GM12878 (cell line): ENCODE measurements around the gene ST7. TPM values are rescaled to one million over a fixed set of nuclear protein-coding genes. Genes with fewer than 3 reads are reported as not detected.

Experiments
- ATAC-seq: fragments of 200-7000 bp; cut with Tn5 transposase; 3 replicates; pipeline ENCODE4 v1.9.1; 2020; ENCODE audit warnings: mild to moderate bottlenecking, moderate library complexity
- BruUV-seq: library from RNA; stranded (reverse); fragments of 400-500 nt; replicated peaks from 2 replicates; lab custom pipeline; 2021; lab: Mats Ljungman, UMichigan
- CTCF ChIA-PET: fragments of 300-600 bp; sonication (Branson Sonifier 250); formaldehyde crosslinking; extraction: SDS; loops from one replicate; lab custom pipeline; 2021; ENCODE audit warnings: inconsistent platforms; lab: Yijun Ruan, JAX
- POLR2A ChIA-PET: fragments of 350-600 bp; formaldehyde crosslinking; extraction: SDS; loops from one replicate; lab custom pipeline; 2021; ENCODE audit warnings: inconsistent platforms; lab: Charles Lee
- RAD21 ChIA-PET: fragments of 300-600 bp; sonication (Branson Sonifier 250); formaldehyde crosslinking; loops from one replicate; lab custom pipeline; 2023; ENCODE audit warnings: antibody characterized with exemption; ENCODE audit not compliant: unreplicated experiment; lab: Charles Lee
- SMC1A ChIA-PET: fragments of 300-600 bp; sonication (Branson Sonifier 250); formaldehyde crosslinking; loops from one replicate; lab custom pipeline; 2023; ENCODE audit not compliant: unreplicated experiment, uncharacterized antibody; lab: Charles Lee
- DNase-seq: peaks from one replicate; pipeline ENCODE4 v3.0.0-alpha.2; 2011; ENCODE audit warnings: low read depth, low spot score
- FAIRE-seq: peaks from 3 replicates; lab custom pipeline; 2011; peaks lifted over from hg19 to GRCh38; lab: Jason Lieb, UNC
- H2AFZ ChIP-seq: 2 replicates; pipeline ENCODE4 v1.6.0; 2011; ENCODE audit warnings: low read depth, low read length, control low read depth; ENCODE audit not compliant: control insufficient read depth
- H3K27ac ChIP-seq: 2 replicates; pipeline ENCODE4 v1.5.1; 2011; ENCODE audit warnings: control low read depth; ENCODE audit not compliant: control insufficient read depth, insufficient read depth
- H3K27me3 ChIP-seq, 2 experiments: replicated peaks in 1 of 2; 2 replicates each; pipeline versions ENCODE4 v1.6.0 to v1.6.1; 2011; ENCODE audit warnings: low read length in 1 of 2; ENCODE audit not compliant: control insufficient read depth in 2 of 2, insufficient read depth in 2 of 2
- H3K36me3 ChIP-seq, 2 experiments: 2 replicates each; pipeline ENCODE4 v1.5.1; 2011; ENCODE audit warnings: low read length in 1 of 2; ENCODE audit not compliant: control insufficient read depth in 2 of 2, insufficient read depth in 2 of 2
- H3K4me1 ChIP-seq: 2 replicates; pipeline ENCODE4 v1.6.1; 2011; ENCODE audit warnings: mild to moderate bottlenecking, low read length, moderate library complexity, mixed read lengths; ENCODE audit not compliant: control insufficient read depth, insufficient read depth
- H3K4me2 ChIP-seq: 2 replicates; pipeline ENCODE4 v1.6.0; 2011; ENCODE audit warnings: control low read depth; ENCODE audit not compliant: control insufficient read depth, insufficient read depth
- H3K4me3 ChIP-seq: fragments of 200-600 bp; sonication (generic); 2 replicates; pipeline ENCODE4 v1.5.1; 2016
- H3K79me2 ChIP-seq: 2 replicates; pipeline ENCODE4 v1.6.0; 2011; ENCODE audit warnings: low read length; ENCODE audit not compliant: control insufficient read depth, insufficient read depth
- H3K9ac ChIP-seq: 2 replicates; pipeline ENCODE4 v1.8.0; 2011; ENCODE audit warnings: low read length, control low read depth, mixed read lengths; ENCODE audit not compliant: control insufficient read depth, insufficient read depth
- H3K9me3 ChIP-seq: replicated peaks from 3 replicates; pipeline ENCODE4 v1.5.1; 2011; ENCODE audit warnings: mild to moderate bottlenecking, low read length; ENCODE audit not compliant: control insufficient read depth, insufficient read depth
- H4K20me1 ChIP-seq: 2 replicates; pipeline ENCODE4 v1.6.0; 2011; ENCODE audit not compliant: control insufficient read depth, insufficient read depth
- EED ChIP-seq: sonication (generic); IDR thresholded peaks from 2 replicates; pipeline ENCODE4 v1.6.1; 2016; ENCODE audit warnings: antibody characterized with exemption, low read depth
- IRF4 ChIP-seq: IDR thresholded peaks from 2 replicates; pipeline ENCODE4 v1.6.1; 2011; ENCODE audit warnings: low read depth, low read length
- KLF5 ChIP-seq: fragments of 450-650 bp; IDR thresholded peaks from 2 replicates; pipeline ENCODE4 v1.6.1; 2014; ENCODE audit warnings: mild to moderate bottlenecking; ENCODE audit not compliant: partially characterized antibody
- LARP7 ChIP-seq: fragments of 450-650 bp; IDR thresholded peaks from 2 replicates; pipeline ENCODE4 v1.6.1; 2017; ENCODE audit warnings: mild to moderate bottlenecking
- NFYB ChIP-seq: IDR thresholded peaks from 2 replicates; pipeline ENCODE4 v1.6.1; 2011; ENCODE audit warnings: low read depth, mild to moderate bottlenecking, low read length, improper control_type of control experiment, moderate library complexity; ENCODE audit not compliant: insufficient read depth
- PML ChIP-seq: IDR thresholded peaks from 2 replicates; pipeline ENCODE4 v1.6.1; 2012; ENCODE audit warnings: low read length, inconsistent platforms
- POLR2A ChIP-seq: IDR thresholded peaks from 2 replicates; pipeline ENCODE4 v1.6.1; 2011; ENCODE audit warnings: low read depth, mild to moderate bottlenecking, low read length
- RB1 ChIP-seq: fragments of 450-650 bp; formaldehyde crosslinking; IDR thresholded peaks from 2 replicates; pipeline ENCODE4 v1.6.1; 2017; ENCODE audit warnings: mild to moderate bottlenecking, borderline replicate concordance
- ZNF207 ChIP-seq: fragments of 450-650 bp; IDR thresholded peaks from 2 replicates; pipeline ENCODE4 v1.6.1; 2014; ENCODE audit warnings: antibody characterized with exemption, mild to moderate bottlenecking, borderline replicate concordance
- WGBS: methylation state at CpG from one replicate; pipeline ENCODE4 v1.1.6; 2016; ENCODE audit warnings: low lambda C conversion rate; ENCODE audit not compliant: insufficient replicate concordance, insufficient coverage; ENCODE audit errors: missing lambda C conversion rate; 5-methylcytosine and 5-hydroxymethylcytosine counted together
- in situ Hi-C: fragments of 300-500 bp; cut with MboI; formaldehyde crosslinking; loops from 9 replicates; pipeline ENCODE4 v1.14.3; 2018; ENCODE audit warnings: mixed read lengths
- intact Hi-C: fragments of 100-400 bp; cut with micrococcal nuclease; formaldehyde crosslinking; loops from one replicate; pipeline ENCODE4 v1.14.2; 2022; ENCODE audit not compliant: unreplicated experiment
- polyA plus RNA-seq, 11 experiments: library from polyadenylated mRNA; depleted of rRNA in 4 of 11; unstranded in 6 of 11; stranded (reverse) in 5 of 11; fragments of >200 nt; fragmentation: Nextera tagmentation in 4 of 11; fragmentation: Illumina TruSeq in 1 of 11; extraction: Ambion mirVana in 4 of 11; extraction: Trizol in 1 of 11; gene quantifications; 1 replicate in 1 of 11; 2 replicates in 10 of 11; pipeline versions ENCODE4 v1.2.1 to v1.2.3, GENCODE V29; 2011 to 2016; ENCODE audit warnings: inconsistent platforms in 2 of 11, missing spikeins in 2 of 11, low read depth in 1 of 11
- total RNA-seq, 4 experiments: library from RNA; depleted of rRNA in 3 of 4; stranded (reverse); fragments of >200 nt in 3 of 4; fragmentation: Illumina TruSeq in 1 of 4; extraction: Trizol in 1 of 4; gene quantifications; 2 replicates each; pipeline versions ENCODE4 v1.2.1 to v1.2.3, GENCODE V29; 2013 to 2021
- TF ChIP-seq, protein P1 (sequence below): fragments of 450-650 bp; IDR thresholded peaks from 2 replicates; pipeline ENCODE4 v1.6.1; 2017; ENCODE audit warnings: mild to moderate bottlenecking
- TF ChIP-seq, protein P2 (sequence below): fragments of 450-650 bp; formaldehyde crosslinking; IDR thresholded peaks from 2 replicates; pipeline ENCODE4 v1.4.0; 2020; ENCODE audit warnings: mild to moderate bottlenecking, moderate library complexity

Gene ST7
- total and polyA plus RNA-seq, 10 of the 15 experiments (the other 5 are each of a cell fraction or from before 2014, with no cell fraction given), result 27.7 to 76.4 (median 53.6) TPM

DNA sequence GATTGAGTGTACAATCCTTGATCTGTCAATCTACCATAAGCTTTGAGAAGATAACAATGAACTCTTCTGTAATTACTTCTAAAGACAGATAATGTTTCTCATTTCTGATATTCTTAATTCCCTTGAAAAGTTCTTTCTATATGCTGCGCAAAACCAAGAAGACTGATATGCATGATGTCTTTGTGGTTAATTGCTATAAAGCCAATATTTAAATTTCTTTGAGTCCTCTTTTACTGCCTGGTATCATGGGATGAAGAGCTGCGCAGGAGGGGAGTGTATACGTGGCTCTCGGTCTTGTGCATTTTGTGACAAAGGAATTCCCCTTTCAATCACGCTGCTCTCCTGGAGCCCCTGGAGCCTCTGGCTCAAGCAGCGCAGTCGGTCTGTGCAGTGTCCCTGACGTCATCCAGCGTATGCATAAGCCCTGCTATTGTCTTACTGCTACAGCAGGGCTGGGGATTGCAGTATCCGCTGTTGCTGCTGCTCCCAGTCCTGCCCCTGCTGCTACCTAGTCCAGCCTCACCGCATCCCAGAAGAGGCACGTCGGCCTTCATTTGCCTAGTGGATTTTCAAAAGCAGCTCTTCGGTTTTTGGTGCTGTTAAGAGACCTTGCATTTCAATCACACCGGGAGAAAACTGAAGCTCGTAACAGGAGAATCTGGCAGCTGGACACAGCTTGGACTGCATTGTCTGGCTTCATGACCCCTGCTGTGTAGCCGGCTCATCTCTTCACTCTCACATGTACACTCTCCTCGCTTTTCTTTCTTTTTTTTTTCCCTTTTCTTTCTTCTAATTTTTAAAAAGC, 66.7 kb downstream of the ST7 start:
- intact Hi-C loops, result loop anchor here (10.0 kb wide), 1 partner anchor 1165 kb away; the partner anchor contains the start of gene LSM8

More for the DNA sequence above, 66.7 kb downstream of the ST7 start:
- H3K4me3 ChIP-seq, result 0 out of 2 replicates have a peak overlapping the region, but pooled peaks have one; percentile 17
- peaks cover 99% of the 10 kb centered on the region for H3K79me2 ChIP-seq
- no peaks in the 10 kb centered on the region; a peak in 1 of 4 replicates for H3K36me3 ChIP-seq
- H3K9me3 ChIP-seq, result no peaks in the 10 kb centered on the region
- ChIA-PET RAD21 (interaction anchor here (0.9 to 6.3 kb wide), 4 partner anchors 10 to 91 kb away, joined by 3 to 71 read pairs (median 4); no protein-coding TSS in a partner anchor), CTCF (interaction anchor here (0.6 to 2.5 kb wide), 4 partner anchors 9 to 47 kb away, joined by 3 to 7 read pairs (median 4); no protein-coding TSS in a partner anchor), SMC1A (interaction anchor here (0.9 to 8.4 kb wide), 6 partner anchors 10 to 94 kb away, joined by 3 to 97 read pairs (median 4); no protein-coding TSS in a partner anchor), POLR2A (interaction anchor here (0.9 kb wide), 1 partner anchor 10 kb away, joined by 3 read pairs; no protein-coding TSS in a partner anchor)
- in situ Hi-C loops, result no loop called here
- H3K9ac ChIP-seq, result no peak overlapping the region
- no peak for FAIRE-seq
- no TSS peak for BruUV-seq
- TF ChIP-seq LARP7 (no peak), PML (no peak), IRF4 (no peak), RB1 (no peak), KLF5 (no peak), POLR2A (no peak), EED (no peak), NFYB (no peak), ZNF207 (no peak)
- TF ChIP-seq, protein P1, sequence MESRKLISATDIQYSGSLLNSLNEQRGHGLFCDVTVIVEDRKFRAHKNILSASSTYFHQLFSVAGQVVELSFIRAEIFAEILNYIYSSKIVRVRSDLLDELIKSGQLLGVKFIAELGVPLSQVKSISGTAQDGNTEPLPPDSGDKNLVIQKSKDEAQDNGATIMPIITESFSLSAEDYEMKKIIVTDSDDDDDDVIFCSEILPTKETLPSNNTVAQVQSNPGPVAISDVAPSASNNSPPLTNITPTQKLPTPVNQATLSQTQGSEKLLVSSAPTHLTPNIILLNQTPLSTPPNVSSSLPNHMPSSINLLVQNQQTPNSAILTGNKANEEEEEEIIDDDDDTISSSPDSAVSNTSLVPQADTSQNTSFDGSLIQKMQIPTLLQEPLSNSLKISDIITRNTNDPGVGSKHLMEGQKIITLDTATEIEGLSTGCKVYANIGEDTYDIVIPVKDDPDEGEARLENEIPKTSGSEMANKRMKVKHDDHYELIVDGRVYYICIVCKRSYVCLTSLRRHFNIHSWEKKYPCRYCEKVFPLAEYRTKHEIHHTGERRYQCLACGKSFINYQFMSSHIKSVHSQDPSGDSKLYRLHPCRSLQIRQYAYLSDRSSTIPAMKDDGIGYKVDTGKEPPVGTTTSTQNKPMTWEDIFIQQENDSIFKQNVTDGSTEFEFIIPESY, result no peak
- TF ChIP-seq, protein P2, sequence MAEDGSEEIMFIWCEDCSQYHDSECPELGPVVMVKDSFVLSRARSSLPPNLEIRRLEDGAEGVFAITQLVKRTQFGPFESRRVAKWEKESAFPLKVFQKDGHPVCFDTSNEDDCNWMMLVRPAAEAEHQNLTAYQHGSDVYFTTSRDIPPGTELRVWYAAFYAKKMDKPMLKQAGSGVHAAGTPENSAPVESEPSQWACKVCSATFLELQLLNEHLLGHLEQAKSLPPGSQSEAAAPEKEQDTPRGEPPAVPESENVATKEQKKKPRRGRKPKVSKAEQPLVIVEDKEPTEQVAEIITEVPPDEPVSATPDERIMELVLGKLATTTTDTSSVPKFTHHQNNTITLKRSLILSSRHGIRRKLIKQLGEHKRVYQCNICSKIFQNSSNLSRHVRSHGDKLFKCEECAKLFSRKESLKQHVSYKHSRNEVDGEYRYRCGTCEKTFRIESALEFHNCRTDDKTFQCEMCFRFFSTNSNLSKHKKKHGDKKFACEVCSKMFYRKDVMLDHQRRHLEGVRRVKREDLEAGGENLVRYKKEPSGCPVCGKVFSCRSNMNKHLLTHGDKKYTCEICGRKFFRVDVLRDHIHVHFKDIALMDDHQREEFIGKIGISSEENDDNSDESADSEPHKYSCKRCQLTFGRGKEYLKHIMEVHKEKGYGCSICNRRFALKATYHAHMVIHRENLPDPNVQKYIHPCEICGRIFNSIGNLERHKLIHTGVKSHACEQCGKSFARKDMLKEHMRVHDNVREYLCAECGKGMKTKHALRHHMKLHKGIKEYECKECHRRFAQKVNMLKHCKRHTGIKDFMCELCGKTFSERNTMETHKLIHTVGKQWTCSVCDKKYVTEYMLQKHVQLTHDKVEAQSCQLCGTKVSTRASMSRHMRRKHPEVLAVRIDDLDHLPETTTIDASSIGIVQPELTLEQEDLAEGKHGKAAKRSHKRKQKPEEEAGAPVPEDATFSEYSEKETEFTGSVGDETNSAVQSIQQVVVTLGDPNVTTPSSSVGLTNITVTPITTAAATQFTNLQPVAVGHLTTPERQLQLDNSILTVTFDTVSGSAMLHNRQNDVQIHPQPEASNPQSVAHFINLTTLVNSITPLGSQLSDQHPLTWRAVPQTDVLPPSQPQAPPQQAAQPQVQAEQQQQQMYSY, result no peak
- no peak for ATAC-seq
- H3K27me3 ChIP-seq, result no peaks in the 10 kb centered on the region
- peak overlapping the region; percentile 21; the same call in 1 of the 2 replicates for H3K4me2 ChIP-seq
- DNase-seq, result no peak
- WGBS, result 96% methylated on average over 18 of the region's 18 CpGs
- peaks cover 30% of the 10 kb centered on the region for H3K4me1 ChIP-seq
- no peaks in the 10 kb centered on the region for H4K20me1 ChIP-seq
- H2AFZ ChIP-seq, result no peak overlapping the region
- H3K27ac ChIP-seq, result no peak overlapping the region
